Stomach (tissue), 4 donors: ENCODE data around the gene IDH1.

Source experiments
- EP300 ChIP-seq: sonication (generic); formaldehyde crosslinking; IDR thresholded peaks from one replicate; pipeline ENCODE4 v1.6.1; 2017; ENCODE audit warnings: antibody characterized with exemption
- POLR2A ChIP-seq, 4 donors: fragments of 450-650 bp; IDR thresholded peaks; one replicate each; pipeline ENCODE4 v1.6.1; 2016; ENCODE audit warnings: antibody characterized with exemption in 4 of 4, control low read depth in 2 of 4, mild to moderate bottlenecking in 1 of 4, moderate library complexity in 1 of 4
- POLR2AphosphoS5 ChIP-seq, 3 donors: sonication (generic); formaldehyde crosslinking; IDR thresholded peaks; one replicate each; pipeline ENCODE4 v1.6.1; 2016; ENCODE audit warnings: antibody characterized with exemption in 3 of 3
- TF ChIP-seq, protein P1 (sequence below), 7 experiments: fragments of 450-650 bp in 4 of 7; fragments of 200-600 bp in 3 of 7; sonication (generic) in 3 of 7; IDR thresholded peaks; one replicate each; pipeline ENCODE4 v1.5.1; 2016 to 2019; ENCODE audit warnings: antibody characterized with exemption in 7 of 7, control low read depth in 2 of 7, mild to moderate bottlenecking in 1 of 7

GRCh38 chr2:208222351-208222750 lies 32.5 kb downstream of the IDH1 start:
- TF ChIP-seq, protein P1, sequence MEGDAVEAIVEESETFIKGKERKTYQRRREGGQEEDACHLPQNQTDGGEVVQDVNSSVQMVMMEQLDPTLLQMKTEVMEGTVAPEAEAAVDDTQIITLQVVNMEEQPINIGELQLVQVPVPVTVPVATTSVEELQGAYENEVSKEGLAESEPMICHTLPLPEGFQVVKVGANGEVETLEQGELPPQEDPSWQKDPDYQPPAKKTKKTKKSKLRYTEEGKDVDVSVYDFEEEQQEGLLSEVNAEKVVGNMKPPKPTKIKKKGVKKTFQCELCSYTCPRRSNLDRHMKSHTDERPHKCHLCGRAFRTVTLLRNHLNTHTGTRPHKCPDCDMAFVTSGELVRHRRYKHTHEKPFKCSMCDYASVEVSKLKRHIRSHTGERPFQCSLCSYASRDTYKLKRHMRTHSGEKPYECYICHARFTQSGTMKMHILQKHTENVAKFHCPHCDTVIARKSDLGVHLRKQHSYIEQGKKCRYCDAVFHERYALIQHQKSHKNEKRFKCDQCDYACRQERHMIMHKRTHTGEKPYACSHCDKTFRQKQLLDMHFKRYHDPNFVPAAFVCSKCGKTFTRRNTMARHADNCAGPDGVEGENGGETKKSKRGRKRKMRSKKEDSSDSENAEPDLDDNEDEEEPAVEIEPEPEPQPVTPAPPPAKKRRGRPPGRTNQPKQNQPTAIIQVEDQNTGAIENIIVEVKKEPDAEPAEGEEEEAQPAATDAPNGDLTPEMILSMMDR (IDR thresholded peaks at IDR 0.05), result no peak
- TF ChIP-seq POLR2AphosphoS5 (IDR thresholded peaks at IDR 0.05) (no peak), EP300 (no peak), POLR2A (IDR thresholded peaks at IDR 0.05) (no peak)
